HG03280 (cell line): Measurements from ENCODE around the gene PGPEP1.

Experiments
- ATAC-seq: cut with Tn5 transposase; IDR thresholded peaks from one replicate; pipeline ENCODE4 v1.9.1; 2021; ENCODE audit warnings: mild to moderate bottlenecking, moderate library complexity; ENCODE audit not compliant: unreplicated experiment

PGPEP1 gene

DNA sequence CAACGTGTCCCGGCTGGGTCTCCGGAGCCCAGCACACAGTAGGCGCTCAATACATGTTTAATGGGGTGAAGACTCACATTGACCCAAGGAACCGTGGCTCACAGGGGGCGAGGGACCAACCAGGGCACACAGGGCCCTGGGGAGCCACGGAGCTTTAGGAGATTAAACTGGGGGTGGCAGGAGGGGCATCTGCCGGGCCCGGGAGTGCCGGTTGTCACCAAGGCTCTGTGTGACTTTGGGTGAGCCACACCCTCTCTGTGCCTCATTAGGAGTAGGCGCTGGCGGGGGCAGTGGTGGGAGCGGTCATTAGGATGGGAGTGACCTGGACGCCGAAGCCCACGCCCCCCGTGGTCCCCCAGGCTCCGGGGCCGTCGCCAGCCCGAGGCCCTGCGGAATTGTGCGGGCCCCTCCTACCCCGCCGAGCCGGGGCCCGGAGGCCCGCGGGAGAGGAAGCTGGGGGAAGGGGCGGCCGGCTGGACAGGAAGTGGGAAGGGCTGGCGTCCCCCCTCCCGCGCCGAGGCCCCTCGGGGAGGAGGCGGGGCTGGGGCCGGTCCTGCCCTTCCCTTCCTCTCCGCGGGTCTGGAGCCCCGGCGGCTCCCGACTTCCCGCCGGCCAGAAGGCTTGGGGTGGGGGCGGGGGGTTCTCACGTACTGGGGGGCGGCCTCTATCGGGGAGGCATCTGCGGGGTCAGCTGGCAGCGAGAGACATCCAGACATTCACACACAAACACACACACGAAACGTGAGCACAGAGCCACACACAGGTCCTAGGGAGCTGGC, 77.0 kb downstream of the PGPEP1 start:
- ATAC-seq = no peak

DNA sequence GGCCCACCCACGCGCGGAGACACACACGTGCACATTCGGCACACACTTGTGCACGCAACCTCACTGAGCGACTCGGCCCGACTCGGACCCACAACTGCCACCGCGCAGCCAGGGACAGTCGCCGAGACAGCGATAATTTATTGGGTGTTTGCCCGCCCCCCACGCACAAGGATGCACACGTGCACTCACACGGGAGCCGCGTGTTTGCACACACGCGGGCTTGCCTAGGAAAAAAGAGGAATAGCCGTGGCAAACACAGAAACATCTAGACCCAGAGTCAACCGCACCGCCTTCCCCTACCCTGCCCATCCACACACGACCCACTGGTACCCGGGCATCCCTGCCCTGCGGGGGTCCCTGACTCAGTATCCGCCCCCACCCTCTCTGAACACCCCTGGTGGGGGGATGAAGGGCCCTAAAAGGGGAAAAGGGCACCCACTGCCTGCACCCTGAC, 77.7 kb downstream of the PGPEP1 start:
- no peak for ATAC-seq

DNA sequence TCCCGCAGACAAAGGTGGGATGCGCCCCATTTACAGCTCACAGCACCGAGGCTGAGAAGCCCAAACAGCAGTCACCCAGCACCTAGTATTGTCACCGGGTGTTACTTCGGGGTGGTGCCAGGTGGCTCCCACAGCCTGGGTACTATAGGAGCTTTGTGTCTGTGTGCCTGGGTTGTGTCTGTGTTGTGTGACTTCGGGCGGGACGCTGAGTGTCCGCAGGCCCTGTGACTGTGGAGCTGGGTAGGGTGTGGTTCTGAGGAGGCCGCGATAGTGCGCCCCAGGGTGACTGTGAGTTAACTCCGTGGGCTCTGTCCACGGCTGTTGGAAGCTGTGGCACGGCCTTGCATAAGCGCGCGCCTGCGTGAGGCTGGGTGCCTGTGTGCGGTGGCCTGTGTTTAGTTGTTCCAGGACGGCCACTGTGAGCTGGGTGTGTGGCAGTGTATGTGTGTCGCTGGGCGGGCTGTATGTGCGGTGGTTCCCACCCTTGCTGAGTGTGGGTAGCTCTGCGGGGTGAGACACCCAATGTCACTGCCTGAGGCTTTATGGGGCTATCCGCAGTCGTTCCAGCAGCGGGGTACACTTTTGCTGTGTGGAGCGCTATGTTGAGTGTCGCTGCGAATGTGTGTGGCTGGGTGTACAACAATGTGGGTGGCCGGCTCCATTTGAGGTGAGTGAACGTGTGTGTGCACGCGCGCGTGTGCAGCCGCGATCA, 78.2 kb downstream of the PGPEP1 start:
- no peak for ATAC-seq

DNA sequence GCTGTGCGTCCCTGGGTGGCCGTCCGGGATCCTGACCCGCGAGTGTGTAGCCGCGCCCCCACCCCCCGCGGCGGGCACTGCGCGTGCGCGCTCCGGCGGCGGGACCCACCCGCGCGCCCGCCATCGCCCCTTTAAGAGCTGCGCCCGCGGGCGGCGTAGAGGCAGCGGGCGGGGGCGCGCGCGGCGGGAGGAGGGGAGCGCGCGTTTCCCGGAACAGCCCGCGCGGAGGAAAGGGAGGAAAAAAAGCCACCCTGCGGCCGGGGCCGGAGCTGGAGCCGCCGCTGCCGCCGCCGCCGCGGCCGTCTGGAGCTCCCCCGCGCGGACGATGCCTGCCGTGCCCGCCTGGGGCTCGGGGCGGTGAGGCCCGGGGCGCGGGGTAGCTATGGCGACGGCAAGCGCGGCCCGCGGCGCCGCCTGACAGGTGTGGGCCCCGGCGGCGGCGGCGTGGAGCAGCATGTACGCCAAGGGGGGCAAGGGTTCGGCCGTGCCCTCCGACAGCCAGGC, 78.8 kb downstream of the PGPEP1 start, which contains the start of gene SSBP4:
SSBP4 (plus strand) TSS at position 204 of the 504 bp plus-strand sequence; CDS start at position 455, 251 bp downstream.
- ATAC-seq = peak; percentile 44
